ENCODE data around the gene BEST3.

DNA sequence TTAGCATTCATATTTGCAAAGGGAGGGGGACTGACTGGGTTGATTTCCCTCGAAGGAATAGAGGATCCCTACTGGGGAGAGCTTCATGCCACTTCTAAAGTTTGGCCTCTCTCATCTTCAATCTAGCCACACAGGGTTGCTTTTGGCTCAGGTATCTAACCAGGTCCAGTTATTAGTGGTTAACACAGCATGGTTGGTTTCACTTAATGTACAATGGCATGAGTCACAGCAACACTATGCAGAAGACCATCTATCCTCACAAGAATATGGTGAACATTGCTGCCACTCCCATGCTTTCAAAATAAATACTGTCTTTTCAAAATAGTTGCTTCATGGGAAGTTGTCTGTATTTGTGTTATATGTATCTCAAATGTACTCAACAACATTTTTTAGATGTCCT is 33.0 kb upstream of the BEST3 start:
- TF ChIP-seq, protein P1, sequence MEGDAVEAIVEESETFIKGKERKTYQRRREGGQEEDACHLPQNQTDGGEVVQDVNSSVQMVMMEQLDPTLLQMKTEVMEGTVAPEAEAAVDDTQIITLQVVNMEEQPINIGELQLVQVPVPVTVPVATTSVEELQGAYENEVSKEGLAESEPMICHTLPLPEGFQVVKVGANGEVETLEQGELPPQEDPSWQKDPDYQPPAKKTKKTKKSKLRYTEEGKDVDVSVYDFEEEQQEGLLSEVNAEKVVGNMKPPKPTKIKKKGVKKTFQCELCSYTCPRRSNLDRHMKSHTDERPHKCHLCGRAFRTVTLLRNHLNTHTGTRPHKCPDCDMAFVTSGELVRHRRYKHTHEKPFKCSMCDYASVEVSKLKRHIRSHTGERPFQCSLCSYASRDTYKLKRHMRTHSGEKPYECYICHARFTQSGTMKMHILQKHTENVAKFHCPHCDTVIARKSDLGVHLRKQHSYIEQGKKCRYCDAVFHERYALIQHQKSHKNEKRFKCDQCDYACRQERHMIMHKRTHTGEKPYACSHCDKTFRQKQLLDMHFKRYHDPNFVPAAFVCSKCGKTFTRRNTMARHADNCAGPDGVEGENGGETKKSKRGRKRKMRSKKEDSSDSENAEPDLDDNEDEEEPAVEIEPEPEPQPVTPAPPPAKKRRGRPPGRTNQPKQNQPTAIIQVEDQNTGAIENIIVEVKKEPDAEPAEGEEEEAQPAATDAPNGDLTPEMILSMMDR (IDR thresholded peaks at IDR 0.05) = no peak
- TF ChIP-seq POLR2A (IDR thresholded peaks at IDR 0.05) = no peak
